HT1080 (cell line): Measurements from ENCODE around the gene MTRF1. TPM values are rescaled to one million over a fixed set of nuclear protein-coding genes. Genes with fewer than 3 reads are reported as not detected.

ENCODE experiments used
- DNase-seq: peaks from one replicate; pipeline ENCODE4 v3.0.0-alpha.2; 2015; ENCODE audit warnings: low read depth
- polyA plus RNA-seq, 2 experiments: library from polyadenylated mRNA; depleted of rRNA; stranded (reverse); fragments of >200 nt; gene quantifications; 2 replicates each; pipeline ENCODE4 v1.2.3, GENCODE V29; 2015
- total RNA-seq: library from RNA; depleted of rRNA; stranded (reverse); fragments of >200 nt; shearing (Covaris generic); gene quantifications from 2 replicates; pipeline ENCODE4 v1.2.3, GENCODE V29; 2014; rRNA removed

MTRF1 gene, protein sequence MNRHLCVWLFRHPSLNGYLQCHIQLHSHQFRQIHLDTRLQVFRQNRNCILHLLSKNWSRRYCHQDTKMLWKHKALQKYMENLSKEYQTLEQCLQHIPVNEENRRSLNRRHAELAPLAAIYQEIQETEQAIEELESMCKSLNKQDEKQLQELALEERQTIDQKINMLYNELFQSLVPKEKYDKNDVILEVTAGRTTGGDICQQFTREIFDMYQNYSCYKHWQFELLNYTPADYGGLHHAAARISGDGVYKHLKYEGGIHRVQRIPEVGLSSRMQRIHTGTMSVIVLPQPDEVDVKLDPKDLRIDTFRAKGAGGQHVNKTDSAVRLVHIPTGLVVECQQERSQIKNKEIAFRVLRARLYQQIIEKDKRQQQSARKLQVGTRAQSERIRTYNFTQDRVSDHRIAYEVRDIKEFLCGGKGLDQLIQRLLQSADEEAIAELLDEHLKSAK
- 9.2 and 13.7 TPM in 2 replicates for total RNA-seq
- polyA plus RNA-seq (2015; cell fraction: cytosol; rRNA removed) = 8.0 and 10.4 TPM in 2 replicates
- 42.7 and 46.5 TPM in 2 replicates for polyA plus RNA-seq (2015; cell fraction: nucleus; rRNA removed)

DNA sequence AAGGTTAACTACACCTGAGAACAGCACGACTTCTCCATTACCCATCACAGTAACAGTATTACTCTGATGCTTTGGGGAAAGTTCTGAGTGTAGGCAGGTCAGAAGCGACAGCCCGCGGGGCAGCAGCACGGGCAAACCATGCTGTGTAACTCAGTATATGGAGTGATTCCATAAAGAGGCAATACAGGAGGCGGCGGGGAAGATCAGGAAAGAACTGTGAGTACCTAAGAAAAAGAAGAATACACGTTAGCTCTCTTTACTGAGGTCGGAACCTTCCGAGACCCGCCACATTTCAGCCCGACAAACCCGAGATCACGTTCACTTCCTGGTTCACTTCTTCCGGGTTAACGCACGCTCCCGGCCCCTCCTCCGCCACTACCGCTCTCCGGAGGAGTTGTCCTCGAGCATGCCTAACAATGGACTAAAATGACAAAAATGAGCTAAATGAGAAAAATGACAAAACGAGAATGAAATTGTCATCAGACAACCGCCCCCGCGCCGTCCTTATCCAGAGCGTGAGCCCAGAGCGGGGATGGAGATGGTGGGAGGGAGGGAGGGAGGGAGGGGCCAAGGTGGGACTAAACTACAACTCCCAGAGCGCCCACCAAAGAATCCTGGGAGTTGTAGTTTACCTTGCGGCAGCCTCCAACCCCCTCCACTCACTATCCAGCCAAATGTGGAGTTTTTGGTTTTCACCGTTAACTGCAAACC, at the start of gene MTRF1:
TSS of gene MTRF1 (minus strand) at position 316 of the 711 bp plus-strand sequence. CDS start 2,669 bp downstream, outside the sequence.
- peak; percentile 77 for DNase-seq

DNA sequence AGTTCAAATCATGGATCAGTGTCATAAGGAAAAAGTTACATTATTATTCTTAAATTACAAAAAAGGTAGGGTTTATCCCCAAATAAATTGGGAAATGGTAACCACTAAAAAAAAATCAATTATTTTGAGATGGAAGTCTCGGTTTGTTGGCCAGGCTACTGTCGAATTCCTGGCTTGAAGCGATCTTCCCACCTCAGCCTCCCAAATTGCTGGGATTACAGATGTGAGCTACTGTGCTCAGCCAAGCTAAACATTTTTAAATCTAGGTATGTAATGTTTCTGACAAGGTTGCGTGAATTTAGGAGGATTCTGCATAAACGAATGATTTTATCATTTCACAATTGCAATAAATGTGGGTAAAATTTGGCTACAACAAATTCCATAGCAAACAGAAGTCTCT, 49.7 kb upstream of the MTRF1 start:
- no peak for DNase-seq

DNA sequence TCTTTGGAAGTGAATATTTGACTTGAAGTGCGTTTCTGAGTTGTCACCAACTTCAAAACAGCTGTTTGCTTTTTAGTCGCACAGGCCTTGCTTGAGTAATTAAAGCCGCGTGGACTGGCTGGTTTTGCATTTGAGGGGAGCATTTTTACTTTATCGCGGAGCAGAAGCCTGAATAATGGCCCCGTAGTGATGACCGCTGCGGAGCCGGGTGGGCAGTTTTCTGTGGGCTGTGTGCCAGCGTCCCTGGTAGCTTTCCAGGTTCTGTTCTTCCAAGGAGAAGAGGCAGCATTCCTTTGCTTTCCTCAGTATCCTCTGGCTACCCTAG, 48.8 kb upstream of the MTRF1 start:
- peak; percentile 42 for DNase-seq

DNA sequence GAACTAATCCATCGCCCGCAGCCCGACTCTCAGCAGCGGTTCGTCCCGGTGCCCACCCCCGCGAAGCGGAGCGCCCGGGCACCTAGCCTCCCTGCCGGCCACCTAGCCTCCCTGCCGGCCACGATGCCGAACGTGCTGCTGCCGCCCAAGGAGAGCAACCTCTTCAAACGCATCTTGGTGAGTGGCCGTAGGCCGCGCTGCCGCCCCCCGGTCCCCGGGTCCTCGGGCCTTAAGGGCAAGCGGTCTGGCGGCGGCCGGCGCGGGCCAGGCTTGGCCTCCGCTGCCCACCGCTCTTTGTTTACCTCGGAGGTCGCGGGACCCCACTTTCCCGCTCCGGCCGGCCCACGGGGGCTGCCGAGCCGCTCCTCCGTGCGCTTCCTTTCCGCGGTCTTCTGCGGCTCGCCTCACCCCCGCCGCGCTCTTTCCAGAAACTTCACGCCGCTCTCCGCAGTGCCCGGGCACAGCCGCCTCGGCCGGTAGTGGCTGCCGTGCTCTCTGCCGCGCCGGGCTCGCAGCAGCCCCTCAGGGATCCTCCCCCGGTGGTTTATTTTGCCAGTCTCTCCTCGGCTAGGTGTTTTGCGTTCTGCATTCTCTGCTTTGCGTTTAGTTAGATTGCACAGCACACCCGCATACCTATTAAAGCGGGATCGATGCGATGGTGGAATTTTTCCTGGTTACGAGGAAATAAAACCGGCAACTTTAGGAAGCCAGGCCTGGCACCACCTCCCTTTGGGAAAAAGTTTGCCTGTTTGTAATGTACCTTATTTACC, 48.2 kb upstream of the MTRF1 start:
- no peak for DNase-seq

DNA sequence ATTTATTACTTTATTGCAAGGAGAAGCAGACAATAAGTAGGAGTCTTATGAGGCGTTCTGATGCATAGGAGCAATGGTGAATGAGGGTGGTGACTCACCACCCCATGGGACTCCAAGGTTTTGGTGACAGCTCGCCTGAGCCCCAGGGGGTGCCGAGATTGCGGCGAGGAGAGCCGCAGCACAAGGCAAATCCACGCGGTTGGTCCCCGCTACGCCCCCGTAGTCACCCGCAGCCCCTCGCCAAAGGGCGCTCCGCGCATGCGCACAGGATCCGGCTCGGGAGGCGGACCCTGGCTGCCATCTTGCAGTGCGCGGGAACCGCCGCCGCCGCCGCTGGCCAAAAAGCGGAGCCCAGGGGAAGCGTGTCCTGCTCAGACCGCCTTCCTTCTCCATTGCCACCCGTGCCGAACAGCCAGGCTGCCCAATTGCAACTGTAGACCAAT, 47.6 kb upstream of the MTRF1 start, which contains the start of gene NAA16:
TSS of gene NAA16 (plus strand) at position 305 of the 443 bp plus-strand sequence. CDS start 262 bp downstream, outside the sequence.
- DNase-seq = peak; percentile 91

DNA sequence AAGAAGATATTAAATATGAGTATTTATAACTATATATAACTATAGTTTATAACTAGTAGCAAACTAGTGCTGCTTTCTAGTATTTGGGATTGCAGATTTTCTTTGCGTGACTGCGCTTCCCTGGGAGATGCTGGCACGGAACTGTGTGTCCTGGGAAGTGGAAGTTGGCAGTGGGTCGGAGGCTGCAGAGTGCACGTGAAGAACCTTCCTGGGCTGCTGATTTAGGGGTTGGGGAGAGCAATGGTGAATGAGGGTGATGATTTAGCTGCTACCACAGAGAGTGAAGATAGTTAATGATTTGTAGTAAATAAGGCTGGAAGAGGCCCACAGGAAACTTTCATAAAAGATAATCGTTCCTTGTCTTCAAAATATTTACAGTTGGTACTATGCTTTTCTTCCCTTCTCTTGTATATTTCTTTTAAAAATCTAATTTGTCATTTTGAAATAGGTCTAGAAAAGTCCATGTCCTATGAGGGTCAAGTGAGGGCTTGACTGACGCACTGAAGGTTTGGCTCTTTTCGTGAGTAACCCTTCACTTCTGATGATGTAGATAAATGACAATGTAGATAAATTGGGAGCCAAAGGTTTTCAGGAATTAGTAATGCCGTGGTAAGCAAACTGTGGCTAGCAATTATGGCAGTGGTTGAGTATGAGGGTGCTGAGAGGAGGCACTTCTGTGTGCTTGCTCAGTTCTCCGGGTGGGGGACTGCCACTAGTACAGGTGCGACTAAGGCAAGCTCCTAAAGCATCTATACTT, 44.7 kb upstream of the MTRF1 start:
- no peak for DNase-seq

DNA sequence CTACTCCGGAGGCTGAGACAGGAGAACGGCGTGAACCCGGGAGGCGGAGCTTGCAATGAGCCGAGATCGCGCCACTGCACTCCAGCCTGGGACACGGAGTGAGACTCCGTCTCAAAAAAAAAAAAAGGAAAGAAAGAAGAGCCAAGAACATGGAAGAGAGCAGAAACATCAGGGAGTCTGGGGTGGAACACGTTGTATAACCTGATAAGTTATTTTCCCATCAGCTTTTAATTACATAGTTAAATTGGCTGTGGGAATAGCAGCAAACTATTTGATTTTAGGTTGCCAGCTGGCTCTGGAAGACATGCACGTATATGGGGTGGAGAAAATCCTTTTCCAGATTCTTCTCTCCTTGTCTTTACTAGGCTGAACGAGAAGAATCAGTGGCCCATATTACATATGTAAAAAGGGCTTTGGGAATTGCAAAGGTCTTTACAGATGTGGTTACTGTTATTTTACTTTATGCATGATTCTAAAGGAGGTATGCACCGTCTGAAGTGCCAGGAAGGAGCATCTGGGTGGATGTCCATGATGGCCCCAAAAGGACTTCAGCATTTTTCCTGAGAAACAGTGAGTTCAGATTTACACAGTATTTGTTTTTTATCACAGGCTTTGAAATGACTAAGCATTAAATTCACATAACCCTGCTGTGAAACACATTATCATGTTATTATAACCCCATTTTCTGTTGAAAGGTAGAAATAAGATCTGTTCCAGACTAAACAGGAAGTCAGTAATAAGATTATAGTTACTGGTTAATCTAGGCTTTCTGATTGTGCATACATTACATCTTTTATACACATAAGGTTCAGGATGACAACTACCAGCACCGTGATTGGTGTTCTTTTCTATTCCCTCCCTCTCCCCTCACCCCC, 43.1 kb upstream of the MTRF1 start:
- no peak for DNase-seq

DNA sequence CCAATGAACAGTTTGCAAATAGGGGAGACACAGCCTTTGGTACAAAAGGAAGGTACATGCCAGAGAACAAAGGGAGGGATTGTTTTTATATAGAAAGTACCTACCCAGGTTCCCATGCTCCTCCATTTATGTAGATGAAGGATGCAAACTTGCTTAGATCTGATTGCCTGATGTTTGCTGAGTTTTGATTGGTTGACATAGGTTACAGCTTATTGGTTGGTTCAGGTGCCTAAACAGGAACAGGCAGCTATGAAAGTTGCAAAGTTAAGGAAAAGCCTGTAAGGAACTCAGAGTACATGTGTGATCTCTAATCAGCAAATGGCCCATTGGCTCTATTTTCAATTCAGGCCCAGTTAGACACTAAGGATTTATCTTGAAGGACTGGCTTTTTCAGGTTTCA, 41.2 kb upstream of the MTRF1 start:
- no peak for DNase-seq

DNA sequence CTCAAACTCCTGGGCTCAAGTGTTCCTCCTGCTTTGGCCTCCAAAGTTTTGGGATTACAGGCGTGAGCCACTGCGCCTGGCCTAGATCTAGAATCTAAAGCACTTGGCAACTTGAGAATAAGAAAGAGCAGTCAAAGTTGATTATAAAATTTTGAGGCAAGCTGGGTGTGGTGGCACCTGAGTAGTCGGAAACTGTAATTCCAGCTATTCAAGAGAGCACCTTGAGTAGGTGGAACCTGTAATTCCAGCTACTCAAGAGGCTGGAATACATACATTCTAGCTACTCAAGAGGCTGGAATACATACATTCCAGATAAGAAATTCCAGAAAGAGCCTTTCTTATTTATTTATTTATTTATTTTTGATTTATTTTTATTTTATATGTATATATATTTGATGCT, 39.4 kb upstream of the MTRF1 start:
- no peak for DNase-seq

DNA sequence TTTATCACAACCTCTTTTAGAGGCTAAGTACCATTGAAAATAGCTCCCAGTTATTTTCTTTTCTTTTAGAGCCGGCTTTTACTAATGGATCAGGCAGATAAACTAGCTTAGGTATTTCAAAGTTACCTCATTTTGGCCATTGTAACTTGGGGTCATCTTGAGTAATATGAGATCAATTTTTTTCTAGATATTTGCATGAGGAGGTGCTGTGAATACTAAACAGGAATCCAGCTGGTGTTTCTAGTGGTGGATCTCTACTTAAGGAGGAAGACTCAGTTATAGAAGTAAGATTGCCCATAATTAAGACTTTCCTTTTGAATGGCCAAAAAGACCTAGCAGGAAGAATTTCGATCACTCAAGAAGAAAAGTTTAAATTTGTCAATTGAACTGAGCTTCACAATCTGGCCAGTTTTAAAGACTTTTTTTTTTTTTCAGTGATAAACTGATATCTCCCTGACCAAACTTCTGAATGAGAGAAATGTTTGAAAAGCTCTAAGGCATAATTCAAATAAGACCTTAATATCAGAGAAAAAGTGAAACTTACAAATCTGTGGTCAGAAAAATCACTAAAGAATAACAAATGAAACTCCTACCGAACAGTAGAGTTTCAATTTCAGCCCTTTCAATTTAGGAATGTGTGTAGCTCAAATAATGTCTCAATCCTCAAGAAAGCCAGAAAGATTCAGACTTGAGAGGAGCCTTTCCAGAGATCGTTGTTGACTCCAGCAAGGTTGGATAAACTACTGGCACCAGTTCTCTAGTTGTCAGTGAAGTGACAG, 36.1 kb upstream of the MTRF1 start:
- no peak for DNase-seq

DNA sequence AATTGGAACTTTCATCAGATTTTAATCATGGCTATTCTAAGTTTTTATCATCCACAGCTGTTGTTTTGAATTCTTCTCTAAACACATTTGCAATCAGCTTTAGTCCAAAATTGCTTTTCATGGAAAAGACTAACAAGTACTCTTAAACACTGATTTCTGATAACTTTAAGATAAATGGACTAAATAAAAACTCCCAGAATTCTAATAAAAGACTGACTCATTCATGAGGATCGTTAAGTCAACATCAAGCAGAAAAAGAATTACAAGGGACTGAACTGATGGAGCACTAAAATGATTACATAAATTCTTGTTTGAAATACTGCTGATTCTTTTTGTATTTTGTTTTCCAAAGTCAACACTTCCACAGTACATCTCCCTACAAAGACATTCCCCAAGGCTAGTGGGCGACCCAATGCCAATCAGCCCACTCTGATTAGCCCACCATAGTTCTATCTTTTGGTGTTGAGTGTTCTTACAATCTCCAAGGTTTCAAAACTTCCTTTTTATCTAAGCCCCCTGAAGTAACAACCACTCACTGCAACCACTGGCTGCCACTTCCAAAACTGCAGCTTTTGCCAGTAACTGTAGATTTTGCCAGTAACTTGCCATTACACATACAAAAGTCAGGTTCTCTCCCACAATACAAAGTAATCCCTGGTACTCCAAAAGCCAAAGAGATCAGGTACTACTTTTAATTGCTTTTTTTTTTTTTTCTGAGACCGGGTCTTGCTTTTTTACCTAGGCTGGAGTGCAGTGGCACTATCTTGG, 33.7 kb upstream of the MTRF1 start:
- DNase-seq = no peak

DNA sequence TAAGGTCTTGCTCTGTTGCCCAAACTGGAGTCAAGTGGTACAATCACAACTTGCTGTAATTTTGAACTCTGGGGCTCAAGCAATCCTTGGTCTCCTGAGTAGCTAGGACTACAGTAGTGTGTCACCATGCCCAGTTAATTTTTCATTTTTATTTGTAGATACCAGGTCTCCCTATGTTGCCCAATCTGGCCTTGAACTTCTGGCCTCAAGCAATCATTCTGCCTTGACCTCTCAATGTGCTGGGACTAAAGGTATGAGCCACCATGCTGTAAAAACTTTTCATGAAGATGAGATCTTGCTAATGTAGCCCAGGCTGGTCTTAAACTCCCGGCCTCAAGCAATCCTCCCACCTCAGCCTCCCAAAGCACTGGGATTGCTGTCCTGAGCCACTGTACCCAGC, 32.6 kb upstream of the MTRF1 start:
- DNase-seq = no peak

DNA sequence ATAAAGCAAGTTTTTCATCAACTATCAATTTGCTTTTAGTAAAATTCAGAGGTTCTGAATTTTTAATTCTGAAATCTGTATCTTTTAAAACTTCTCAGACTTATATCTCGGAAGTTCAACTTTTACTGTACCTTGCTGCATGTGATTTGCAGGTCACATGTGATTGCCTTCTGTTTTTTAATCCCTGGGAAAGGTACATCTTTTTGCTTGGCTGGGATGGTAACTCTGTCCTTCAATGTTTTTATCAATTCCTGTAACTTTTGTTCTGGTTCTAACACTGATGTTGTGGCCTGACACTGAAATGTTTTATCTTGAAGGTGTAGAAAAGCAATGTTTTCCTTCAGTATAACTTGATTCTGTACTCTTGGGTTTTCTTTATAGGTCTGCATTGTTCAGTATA, 31.5 kb upstream of the MTRF1 start:
- no peak for DNase-seq

DNA sequence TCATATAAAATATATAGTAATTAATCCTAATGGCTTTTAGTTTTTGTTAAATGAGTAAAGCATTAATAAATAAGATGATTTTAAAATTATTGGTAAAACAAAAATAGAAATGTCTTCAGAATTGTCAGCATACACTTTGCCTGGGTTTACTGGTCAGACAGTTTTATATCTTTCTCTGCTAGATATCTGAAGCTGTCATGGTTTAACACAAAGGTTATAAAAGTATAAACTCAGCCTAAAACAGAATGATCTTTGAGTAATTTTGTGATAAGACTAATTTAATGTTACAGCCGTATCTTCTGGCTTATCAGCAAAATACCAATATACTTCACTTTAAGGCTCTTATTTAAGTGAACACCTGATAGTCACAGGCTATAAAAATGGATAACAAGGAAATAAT, 29.9 kb upstream of the MTRF1 start:
- DNase-seq = no peak

DNA sequence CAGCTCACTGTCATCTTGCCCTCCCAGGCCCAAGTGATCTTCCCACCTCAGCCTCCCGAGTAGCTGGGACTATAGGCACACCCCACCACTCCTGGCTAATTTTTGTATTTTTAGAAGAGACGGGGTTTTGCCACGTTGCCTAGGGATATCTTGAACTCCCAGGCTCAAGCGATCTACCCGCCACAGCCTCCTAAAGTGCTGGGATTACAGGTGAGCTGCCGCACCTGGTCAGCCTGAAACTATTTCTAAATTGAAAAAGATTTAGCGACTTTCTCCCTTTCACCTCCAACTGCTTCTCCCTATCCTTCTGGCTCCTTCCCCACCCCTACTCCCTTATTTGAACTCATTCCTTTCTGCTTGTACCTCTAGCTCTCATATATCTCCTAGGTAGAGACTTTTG, 27.9 kb upstream of the MTRF1 start:
- no peak for DNase-seq

DNA sequence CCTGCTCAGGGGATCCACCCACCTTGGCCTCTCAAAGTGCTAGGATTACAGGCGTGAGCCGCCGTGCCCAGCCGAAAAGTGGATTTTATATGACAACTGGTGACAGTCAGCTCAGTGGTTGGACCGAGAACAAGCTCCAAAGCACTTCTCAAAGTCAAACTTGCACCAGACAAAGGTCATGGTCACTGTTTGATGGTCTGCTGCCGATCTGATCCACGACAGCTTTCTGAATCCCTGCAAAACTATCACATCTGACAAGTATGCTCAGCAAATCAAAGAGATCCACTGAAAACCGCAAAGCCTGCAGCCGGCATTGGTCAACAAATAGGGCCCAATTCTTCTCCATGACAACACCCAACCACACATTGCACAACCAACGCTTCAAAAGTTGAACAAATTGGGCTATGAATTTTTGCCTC, 26.1 kb upstream of the MTRF1 start:
- DNase-seq = no peak

DNA sequence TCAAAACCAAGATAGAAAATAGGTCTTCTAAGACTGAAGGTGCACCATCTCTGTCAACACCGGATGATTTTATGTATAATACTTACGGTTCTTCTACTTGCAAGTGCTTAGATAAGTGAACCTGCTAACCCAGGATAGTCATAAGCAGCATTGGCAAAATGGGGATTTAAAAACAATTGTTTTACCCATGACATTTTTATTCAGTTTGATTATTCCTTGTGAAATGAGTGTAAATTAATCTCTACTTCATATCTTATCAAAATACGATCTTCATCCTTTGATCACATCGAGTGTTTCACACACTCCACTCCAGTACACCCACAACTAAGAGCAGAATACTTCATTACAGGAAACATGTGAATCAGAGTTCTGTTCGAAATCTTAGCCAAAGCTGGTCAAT, 23.0 kb upstream of the MTRF1 start:
- no peak for DNase-seq
